Activated gamma-delta T cell (primary cell): Measurements from ENCODE around the gene PRKCA.

Source experiments
- DNase-seq: peaks from one replicate; lab custom pipeline; 2025; lab: John Stamatoyannopoulos, UW

Gene PRKCA

GRCh38 chr17:66654764-66655163 is 352.4 kb downstream of the PRKCA start:
- DNase-seq: no peak

GRCh38 chr17:66655461-66655860 is 353.0 kb downstream of the PRKCA start:
- no peak for DNase-seq

GRCh38 chr17:66655861-66656260 is 353.4 kb downstream of the PRKCA start:
- no peak for DNase-seq

GRCh38 chr17:66661411-66662256 is 359.2 kb downstream of the PRKCA start:
- DNase-seq: no peak

- DNase-seq: no peak
These were observed 360.1 kb downstream of the PRKCA start for GRCh38 chr17:66662496-66662895.

- no peak for DNase-seq
These were observed 360.7 kb downstream of the PRKCA start for GRCh38 chr17:66663041-66663606.

GRCh38 chr17:66664336-66664735 is 361.9 kb downstream of the PRKCA start:
- DNase-seq: no peak

- no peak for DNase-seq
These were observed 362.8 kb downstream of the PRKCA start for GRCh38 chr17:66665194-66665593.

- DNase-seq: no peak
These were observed 364.7 kb downstream of the PRKCA start for GRCh38 chr17:66667090-66667489.

GRCh38 chr17:66667491-66668030 is 365.1 kb downstream of the PRKCA start:
- no peak for DNase-seq

GRCh38 chr17:66670206-66670605 is 367.8 kb downstream of the PRKCA start:
- no peak for DNase-seq

GRCh38 chr17:66671156-66671555 is 368.7 kb downstream of the PRKCA start:
- no peak for DNase-seq

GRCh38 chr17:66673668-66674276 is 371.4 kb downstream of the PRKCA start:
- DNase-seq: no peak

- DNase-seq: no peak
These were observed 373.0 kb downstream of the PRKCA start for GRCh38 chr17:66675273-66675990.

GRCh38 chr17:66675991-66676371 is 373.6 kb downstream of the PRKCA start:
- no peak for DNase-seq

GRCh38 chr17:66676421-66676820 is 374.0 kb downstream of the PRKCA start:
- DNase-seq: no peak

- no peak for DNase-seq
These were observed 375.0 kb downstream of the PRKCA start for GRCh38 chr17:66677201-66677981.

- DNase-seq: no peak
These were observed 375.6 kb downstream of the PRKCA start for GRCh38 chr17:66678061-66678460.

GRCh38 chr17:66678827-66679226 is 376.4 kb downstream of the PRKCA start:
- no peak for DNase-seq

- no peak for DNase-seq
These were observed 377.5 kb downstream of the PRKCA start for GRCh38 chr17:66679631-66680517.
